ENCODE measurements around the gene GTF2H3. TPM values are rescaled to one million over a fixed set of nuclear protein-coding genes. Genes with fewer than 3 reads are reported as not detected.

Gene GTF2H3
- 41.3 and 45.2 TPM in 2 replicates for total RNA-seq

GRCh38 chr12:123633379-123634141, at the start of gene GTF2H3, which contains the start of gene EIF2B1:
Gene GTF2H3 (plus strand): TSS chr12:123633829. CDS start chr12:123633860, 31 bp downstream.
Gene EIF2B1 (minus strand): TSS chr12:123633686. CDS start chr12:123633557, 129 bp downstream.

GRCh38 chr12:123601602-123602489, 31.8 kb upstream of the GTF2H3 start, which contains the start of gene DDX55:
Gene DDX55 (plus strand): TSS chr12:123602099. CDS start chr12:123602149, 50 bp downstream.

GRCh38 chr12:123670882-123671728, 37.5 kb downstream of the GTF2H3 start, which contains the start of gene TCTN2:
Gene TCTN2 (plus strand): TSS chr12:123671113. CDS start chr12:123671241, 128 bp downstream.

Other genes with a start within 250 kb of the GTF2H3 start
- 42.1 and 54.0 TPM in 2 replicates for gene KMT5A, start 249.7 kb upstream of the GTF2H3 start, total RNA-seq
- 2.2 and 3.9 TPM in 2 replicates for gene RILPL2, start 197.1 kb upstream of the GTF2H3 start, total RNA-seq
- gene SNRNP35, start 175.7 kb upstream of the GTF2H3 start, total RNA-seq, result 9.6 and 14.2 TPM in 2 replicates
- gene RILPL1, start 100.1 kb upstream of the GTF2H3 start, total RNA-seq, result 19.1 and 24.3 TPM in 2 replicates
- gene TMED2, start 49.3 kb upstream of the GTF2H3 start, total RNA-seq, result 211 and 241 TPM in 2 replicates
- gene DDX55, start 31.7 kb upstream of the GTF2H3 start, total RNA-seq, result 10.0 and 20.2 TPM in 2 replicates
- gene EIF2B1, start 143 bp upstream of the GTF2H3 start, total RNA-seq, result 85.7 and 132 TPM in 2 replicates
- 4.8 and 5.7 TPM in 2 replicates for gene TCTN2, start 37.3 kb downstream of the GTF2H3 start, total RNA-seq
- gene ATP6V0A2, start 78.5 kb downstream of the GTF2H3 start, total RNA-seq, result 11.3 and 18.9 TPM in 2 replicates
- 0.08 and 0.55 TPM in 2 replicates for gene DNAH10, start 128.5 kb downstream of the GTF2H3 start, total RNA-seq